SK-MEL-5 (cell line): Measurements from ENCODE around the gene COL6A1. TPM values are rescaled to one million over a fixed set of nuclear protein-coding genes. Genes with fewer than 3 reads are reported as not detected.
"Not testable (repeated sequence)": the region's sequence is repeated elsewhere in the genome, so short reads cannot be mapped to it uniquely, and the experiment has no call there.

Source experiments
- DNase-seq: peaks from one replicate; pipeline ENCODE4 v3.0.0-alpha.2; 2016; ENCODE audit warnings: low read depth, low spot score
- in situ Hi-C: cut with HindIII; loops from 2 replicates; pipeline ENCODE4 v1.10.0; 2016; ENCODE audit warnings: low sequenced_read_pairs, high pct_unique_total_duplicates, low pct_unique_long_range_greater_than_20kb
- total RNA-seq: library from RNA; depleted of rRNA; stranded (reverse); fragments of >200 nt; shearing (Covaris generic); gene quantifications from 2 replicates; pipeline ENCODE4 v1.2.3, GENCODE V29; 2014

COL6A1 gene
- total RNA-seq, 1 experiment from 2014 or later = 8.5 TPM

GRCh38 chr21:45943630-45944540 lies 37.7 kb upstream of the COL6A1 start:
- DNase-seq = no peak
- in situ Hi-C loops = no loop called here

- DNase-seq = no peak
- in situ Hi-C loops = no loop called here
Observed at GRCh38 chr21:45944601-45945000, 37.0 kb upstream of the COL6A1 start.

GRCh38 chr21:45945066-45945867 lies 36.3 kb upstream of the COL6A1 start:
- in situ Hi-C loops = no loop called here

GRCh38 chr21:45945868-45946210 lies 35.7 kb upstream of the COL6A1 start:
- no peak for DNase-seq
- in situ Hi-C loops = no loop called here

More at GRCh38 chr21:45945066-45945867, 36.3 kb upstream of the COL6A1 start:
- no peak for DNase-seq

- DNase-seq = no peak
Observed at GRCh38 chr21:45947296-45947695, 34.3 kb upstream of the COL6A1 start.

GRCh38 chr21:45947716-45948255 lies 33.8 kb upstream of the COL6A1 start:
- no peak for DNase-seq
- in situ Hi-C loops = no loop called here

More at GRCh38 chr21:45947296-45947695, 34.3 kb upstream of the COL6A1 start:
- in situ Hi-C loops = no loop called here

GRCh38 chr21:45948576-45949141 lies 32.9 kb upstream of the COL6A1 start:
- in situ Hi-C loops = no loop called here
- no peak for DNase-seq

GRCh38 chr21:45949928-45950739 lies 31.4 kb upstream of the COL6A1 start:
- in situ Hi-C loops = no loop called here
- DNase-seq = no peak

- in situ Hi-C loops = no loop called here
- no peak for DNase-seq
Observed at GRCh38 chr21:45950740-45951515, 30.6 kb upstream of the COL6A1 start.

- DNase-seq = no peak
- in situ Hi-C loops = no loop called here
Observed at GRCh38 chr21:45951676-45952075, 29.9 kb upstream of the COL6A1 start.

GRCh38 chr21:45952527-45952926 lies 29.0 kb upstream of the COL6A1 start:
- in situ Hi-C loops, DNase-seq: not testable (repeated sequence)

GRCh38 chr21:45952974-45953373 lies 28.6 kb upstream of the COL6A1 start:
- in situ Hi-C loops = no loop called here
- no peak for DNase-seq

- no peak for DNase-seq
- in situ Hi-C loops = no loop called here
Observed at GRCh38 chr21:45954261-45954660, 27.3 kb upstream of the COL6A1 start.

GRCh38 chr21:45954921-45955320 lies 26.6 kb upstream of the COL6A1 start:
- in situ Hi-C loops = no loop called here
- no peak for DNase-seq

- in situ Hi-C loops = no loop called here
- no peak for DNase-seq
Observed at GRCh38 chr21:45957551-45957950, 24.0 kb upstream of the COL6A1 start.

GRCh38 chr21:45957981-45958600 lies 23.5 kb upstream of the COL6A1 start:
- DNase-seq = no peak
- in situ Hi-C loops = no loop called here
